Measurements from ENCODE around the gene VPS36.

Gene VPS36

DNA sequence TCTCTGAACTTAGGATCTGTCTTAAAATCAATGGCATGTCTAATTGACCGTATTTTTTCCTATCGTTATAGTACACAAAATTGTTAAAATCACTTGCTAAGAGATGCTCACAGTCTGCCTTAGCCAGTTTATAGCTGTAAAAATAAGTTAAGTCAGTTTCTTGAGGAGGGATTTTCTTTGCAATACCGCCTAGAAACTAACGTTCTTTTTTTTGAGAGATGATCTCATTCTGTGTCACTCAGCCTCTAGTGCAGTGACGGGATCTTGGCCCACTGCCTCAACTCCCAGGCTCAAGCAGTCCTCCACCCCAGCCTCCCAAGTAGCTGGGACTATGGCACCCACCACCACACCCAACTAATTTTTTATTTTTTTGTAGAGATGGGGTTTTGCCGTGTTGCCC is 9.2 kb upstream of the VPS36 start:
- Histone ChIP-seq H3K9ac (ENCODE audit: low read depth, low read length, poor library complexity, severe bottlenecking) (peak overlapping the region; percentile 45), H3K4me2 (ENCODE audit: low read depth, low read length, poor library complexity, severe bottlenecking) (peak overlapping the region; percentile 84), H3F3A (ENCODE audit: low read depth) (peaks cover 5% of the 10 kb centered on the region), H3K9me3 (ENCODE audit: insufficient read depth, low read depth, low read length) (no peaks in the 10 kb centered on the region), H3K79me2 (ENCODE audit: insufficient read depth, low read length) (peaks cover 93% of the 10 kb centered on the region), H2AFZ (ENCODE audit: low read length) (no peak overlapping the region), H3K36me3 (ENCODE audit: insufficient read depth, low read length) (peaks cover 54% of the 10 kb centered on the region), H3K9me2 (replicated peaks; ENCODE audit: low read depth, low read length) (no peaks in the 10 kb centered on the region), H3K27me3 (ENCODE audit: insufficient read depth, low read length, poor library complexity, severe bottlenecking) (no peaks in the 10 kb centered on the region), H4K20me1 (ENCODE audit: insufficient read depth, low read length, poor library complexity, severe bottlenecking) (peaks cover 77% of the 10 kb centered on the region), H3K4me1 (ENCODE audit: insufficient read depth, low read length, poor library complexity, severe bottlenecking) (peaks cover 70% of the 10 kb centered on the region), H3K4me3 (ENCODE audit: low read length, poor library complexity, severe bottlenecking) (peak overlapping the region; percentile 76)
- TF ChIP-seq CTCF (conservative IDR thresholded peaks at IDR 0.05; ENCODE audit: low read length) (no peak), EZH2phosphoT487 (IDR thresholded peaks at IDR 0.05; ENCODE audit: borderline replicate concordance) (no peak)

- peaks cover 69% of the 10 kb centered on the region for H3K79me2 ChIP-seq (ENCODE audit: insufficient read depth, low read length)
- H3K4me3 ChIP-seq (ENCODE audit: low read length, poor library complexity, severe bottlenecking): peak overlapping the region; percentile 76
- TF ChIP-seq CTCF (conservative IDR thresholded peaks at IDR 0.05; ENCODE audit: low read length) (no peak), EZH2phosphoT487 (IDR thresholded peaks at IDR 0.05; ENCODE audit: borderline replicate concordance) (no peak)
- peak overlapping the region; percentile 84 for H3K4me2 ChIP-seq (ENCODE audit: low read depth, low read length, poor library complexity, severe bottlenecking)
- peaks cover 51% of the 10 kb centered on the region for H3K4me1 ChIP-seq (ENCODE audit: insufficient read depth, low read length, poor library complexity, severe bottlenecking)
- peak overlapping the region; percentile 71 for H2AFZ ChIP-seq (ENCODE audit: low read length)
- H3K36me3 ChIP-seq (ENCODE audit: insufficient read depth, low read length): peaks cover 14% of the 10 kb centered on the region
- peaks cover 44% of the 10 kb centered on the region for H4K20me1 ChIP-seq (ENCODE audit: insufficient read depth, low read length, poor library complexity, severe bottlenecking)
- H3K9me2 ChIP-seq (replicated peaks; ENCODE audit: low read depth, low read length): no peaks in the 10 kb centered on the region
- H3F3A ChIP-seq (ENCODE audit: low read depth): peaks cover under 1% of the 10 kb centered on the region
- peak overlapping the region; percentile 86 for H3K9ac ChIP-seq (ENCODE audit: low read depth, low read length, poor library complexity, severe bottlenecking)
- H3K9me3 ChIP-seq (ENCODE audit: insufficient read depth, low read depth, low read length): no peaks in the 10 kb centered on the region
- no peaks in the 10 kb centered on the region for H3K27me3 ChIP-seq (ENCODE audit: insufficient read depth, low read length, poor library complexity, severe bottlenecking)
These were observed 5.2 kb upstream of the VPS36 start for GRCh38 chr13:52455677-52456041.

DNA sequence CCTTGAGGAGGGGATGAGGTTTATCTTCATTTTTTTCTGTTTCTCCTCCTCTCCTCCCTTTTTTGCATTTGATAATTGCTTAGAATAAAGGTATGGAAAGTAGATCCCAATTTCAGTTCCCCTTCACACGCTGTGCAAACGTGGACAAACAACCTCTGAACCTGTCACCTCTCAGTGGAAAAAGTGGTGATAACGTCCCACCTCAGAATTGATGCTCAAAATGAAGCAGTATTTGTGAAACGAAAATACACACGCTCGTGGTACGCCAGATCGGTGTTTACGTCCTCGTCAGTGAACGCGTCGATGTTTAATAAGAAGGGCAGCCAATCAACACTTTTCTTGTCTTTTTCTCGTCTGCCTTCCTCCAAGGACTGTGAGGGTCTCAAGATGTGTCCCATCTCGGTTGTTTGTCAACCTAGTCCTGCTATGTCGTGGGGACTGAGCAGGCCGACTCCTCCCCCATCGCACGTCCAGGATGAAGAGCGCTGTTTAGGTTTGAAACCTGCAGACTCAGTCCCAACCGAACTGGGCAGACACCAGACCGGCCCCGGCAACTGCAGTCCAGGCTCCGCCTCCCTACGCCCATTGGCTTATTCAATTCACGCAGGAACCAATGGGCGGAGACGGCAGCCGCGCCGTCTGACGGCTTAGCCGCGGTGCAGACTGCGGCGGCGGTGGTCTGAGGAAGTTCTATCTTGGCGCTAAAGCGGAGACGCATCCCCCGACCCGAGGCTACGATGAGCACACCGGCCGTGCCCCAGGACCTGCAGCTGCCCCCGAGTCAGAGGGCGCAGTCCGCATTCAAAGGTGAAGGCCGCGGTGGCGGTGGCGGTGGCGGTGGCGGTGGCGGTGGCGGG is 4.6 kb upstream of the VPS36 start, which contains the start of gene CKAP2:
Gene CKAP2, plus strand, starts transcription at position 659 of the 857 bp plus-strand sequence. Its CDS starts 79 bp downstream, at position 738.
- no peak for TF ChIP-seq CTCF (conservative IDR thresholded peaks at IDR 0.05; ENCODE audit: low read length)
- TF ChIP-seq EZH2phosphoT487 (IDR thresholded peaks at IDR 0.05; ENCODE audit: borderline replicate concordance): no peak
- no peaks in the 10 kb centered on the region for H3K9me3 ChIP-seq (ENCODE audit: insufficient read depth, low read depth, low read length)
- peaks cover 67% of the 10 kb centered on the region for H3K79me2 ChIP-seq (ENCODE audit: insufficient read depth, low read length)
- H3F3A ChIP-seq (ENCODE audit: low read depth): no peaks in the 10 kb centered on the region; the same call in 1 of the 2 replicates
- no peaks in the 10 kb centered on the region for H3K27me3 ChIP-seq (ENCODE audit: insufficient read depth, low read length, poor library complexity, severe bottlenecking)
- H3K4me3 ChIP-seq (ENCODE audit: low read length, poor library complexity, severe bottlenecking): peak within 1 kb of the TSS; percentile 76
- peaks cover 50% of the 10 kb centered on the region for H3K4me1 ChIP-seq (ENCODE audit: insufficient read depth, low read length, poor library complexity, severe bottlenecking)
- peaks cover 11% of the 10 kb centered on the region; the same call in 1 of the 2 replicates for H3K36me3 ChIP-seq (ENCODE audit: insufficient read depth, low read length)
- peak within 1 kb of the TSS; percentile 86 for H3K9ac ChIP-seq (ENCODE audit: low read depth, low read length, poor library complexity, severe bottlenecking)
- H3K4me2 ChIP-seq (ENCODE audit: low read depth, low read length, poor library complexity, severe bottlenecking): peak within 1 kb of the TSS; percentile 84
- H2AFZ ChIP-seq (ENCODE audit: low read length): peak within 1 kb of the TSS; percentile 72
- no peaks in the 10 kb centered on the region for H3K9me2 ChIP-seq (replicated peaks; ENCODE audit: low read depth, low read length)
- peaks cover 38% of the 10 kb centered on the region for H4K20me1 ChIP-seq (ENCODE audit: insufficient read depth, low read length, poor library complexity, severe bottlenecking)
